ENCODE measurements around the gene GARRE1.
A peak's percentile ranks its signal among the peaks of the same experiment; 100 is the strongest.

GARRE1 gene

GRCh38 chr19:34295103-34295502, 40.7 kb downstream of the GARRE1 start:
- no peak overlapping the region for H2BK12ac ChIP-seq (ENCODE audit: low read length)
- no peak overlapping the region for H3K23ac ChIP-seq (ENCODE audit: low read depth, low read length, poor library complexity)
- H3K4me3 ChIP-seq (ENCODE audit: low read length in 2 of 2), result no peak overlapping the region
- H3K27me3 ChIP-seq (ENCODE audit: control insufficient read depth in 3 of 3, insufficient read depth in 3 of 3, low read depth in 1 of 3, low read length in 3 of 3), result no peaks in the 10 kb centered on the region
- no peak overlapping the region for H2BK5ac ChIP-seq (ENCODE audit: low read length)
- H3K4me1 ChIP-seq (ENCODE audit: control insufficient read depth in 2 of 2, insufficient read depth in 1 of 2, low read depth in 1 of 2, low read length in 2 of 2), result no peaks in the 10 kb centered on the region
- DNase-seq (ENCODE audit: low spot score), result no peak
- H2AK5ac ChIP-seq (ENCODE audit: low read depth, low read length), result no peak overlapping the region
- peaks cover 0 to 18% of the 10 kb centered on the region in 2 donors for H3K36me3 ChIP-seq (replicated peaks in 1 of 2; ENCODE audit: control insufficient read depth in 2 of 2, insufficient read depth in 2 of 2, low read length in 2 of 2)
- no peak overlapping the region for H4K91ac ChIP-seq (ENCODE audit: low read depth, low read length, poor library complexity)
- no peak overlapping the region for H2BK120ac ChIP-seq (ENCODE audit: low read depth, low read length)
- H2BK15ac ChIP-seq (ENCODE audit: low read length), result no peak overlapping the region
- peaks cover 0 to 2% of the 10 kb centered on the region in 2 donors for H3K9me3 ChIP-seq (replicated peaks in 1 of 2; ENCODE audit: control insufficient read depth in 2 of 2, insufficient read depth in 1 of 2, low read depth in 1 of 2, low read length in 2 of 2)
- H4K8ac ChIP-seq (ENCODE audit: low read depth, low read length), result no peak overlapping the region
- no peak overlapping the region for H3K4ac ChIP-seq (ENCODE audit: low read length)
- no peak overlapping the region for H3K9ac ChIP-seq (ENCODE audit: low read depth, low read length, poor library complexity)
- peaks cover 3% of the 10 kb centered on the region for H3K79me1 ChIP-seq (ENCODE audit: low read depth, low read length)
- no peak overlapping the region for H3K27ac ChIP-seq (replicated peaks; ENCODE audit: low read length)
- H2AFZ ChIP-seq (ENCODE audit: low read length), result no peak overlapping the region
- H3K14ac ChIP-seq (ENCODE audit: low read length), result no peak overlapping the region
- no peak overlapping the region for H3K4me2 ChIP-seq (ENCODE audit: insufficient read depth, low read length, poor library complexity, severe bottlenecking)
- H3K18ac ChIP-seq (ENCODE audit: low read length), result no peak overlapping the region

DNA sequence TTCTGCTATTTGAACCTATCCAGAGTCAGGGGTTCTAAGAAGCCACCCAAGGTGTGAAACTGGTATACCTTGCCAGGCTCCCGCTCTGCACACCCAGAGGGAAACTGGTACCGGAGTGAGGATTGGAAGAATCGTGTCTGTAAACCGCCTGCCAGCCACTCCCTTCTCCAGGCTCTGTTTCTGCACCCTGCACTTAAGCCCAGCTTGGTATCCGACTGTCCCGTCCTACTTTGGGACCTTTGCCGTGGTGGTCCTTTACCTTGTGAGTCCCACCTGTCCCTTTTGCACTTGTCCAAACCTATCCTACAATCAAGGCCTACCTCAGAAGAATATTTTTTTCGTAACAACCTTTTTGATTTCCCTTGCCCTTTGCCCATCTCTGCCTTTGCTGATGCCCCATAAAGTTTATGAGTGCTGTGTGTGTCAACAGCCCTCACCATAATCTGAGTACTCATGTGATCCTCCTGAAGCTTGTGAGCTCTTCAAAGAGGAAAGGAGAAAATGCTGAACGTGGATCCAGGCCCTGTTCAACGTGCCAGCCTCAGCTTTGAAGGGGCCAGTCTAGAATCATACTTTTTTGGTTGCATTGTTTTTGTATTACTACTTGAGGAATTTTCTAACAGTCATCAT, 44.7 kb downstream of the GARRE1 start:
- Histone ChIP-seq H3K36me3 (replicated peaks in 1 of 2; ENCODE audit: control insufficient read depth in 2 of 2, insufficient read depth in 2 of 2, low read length in 2 of 2) (peaks cover 5 to 46% of the 10 kb centered on the region in 2 donors), H3K4me3 (ENCODE audit: low read length in 2 of 2) (no peak overlapping the region), H3K79me1 (ENCODE audit: low read depth, low read length) (peaks cover 3% of the 10 kb centered on the region), H3K14ac (ENCODE audit: low read length) (no peak overlapping the region), H4K8ac (ENCODE audit: low read depth, low read length) (no peak overlapping the region), H4K91ac (ENCODE audit: low read depth, low read length, poor library complexity) (no peak overlapping the region), H2BK5ac (ENCODE audit: low read length) (no peak overlapping the region), H2AK5ac (ENCODE audit: low read depth, low read length) (no peak overlapping the region), H3K27me3 (ENCODE audit: control insufficient read depth in 3 of 3, insufficient read depth in 3 of 3, low read depth in 1 of 3, low read length in 3 of 3) (no peaks in the 10 kb centered on the region), H2BK120ac (ENCODE audit: low read depth, low read length) (no peak overlapping the region), H3K23ac (ENCODE audit: low read depth, low read length, poor library complexity) (no peak overlapping the region), H3K9me3 (replicated peaks in 1 of 2; ENCODE audit: control insufficient read depth in 2 of 2, insufficient read depth in 1 of 2, low read depth in 1 of 2, low read length in 2 of 2) (peaks cover 0 to 3% of the 10 kb centered on the region in 2 donors), H3K4me2 (ENCODE audit: insufficient read depth, low read length, poor library complexity, severe bottlenecking) (no peak overlapping the region), H3K27ac (replicated peaks; ENCODE audit: low read length) (no peak overlapping the region), H3K4me1 (ENCODE audit: control insufficient read depth in 2 of 2, insufficient read depth in 1 of 2, low read depth in 1 of 2, low read length in 2 of 2) (no peaks in the 10 kb centered on the region), H2AFZ (ENCODE audit: low read length) (no peak overlapping the region), H3K18ac (ENCODE audit: low read length) (no peak overlapping the region), H2BK12ac (ENCODE audit: low read length) (no peak overlapping the region), H3K4ac (ENCODE audit: low read length) (no peak overlapping the region), H3K9ac (ENCODE audit: low read depth, low read length, poor library complexity) (no peak overlapping the region), H2BK15ac (ENCODE audit: low read length) (no peak overlapping the region)
- no CpG with 5 or more reads among the region's 10 CpGs for WGBS, 2 donors (ENCODE audit: extremely low coverage in 2 of 2, insufficient read length in 2 of 2, insufficient replicate concordance in 1 of 2)
- no peak for DNase-seq (ENCODE audit: low spot score)

- no peak overlapping the region for H3K27ac ChIP-seq (replicated peaks; ENCODE audit: low read length)
- no peak overlapping the region for H2BK5ac ChIP-seq (ENCODE audit: low read length)
- H3K4me2 ChIP-seq (ENCODE audit: insufficient read depth, low read length, poor library complexity, severe bottlenecking), result no peak overlapping the region
- peaks cover 3% of the 10 kb centered on the region for H3K79me1 ChIP-seq (ENCODE audit: low read depth, low read length)
- no peak overlapping the region for H3K18ac ChIP-seq (ENCODE audit: low read length)
- H3K4ac ChIP-seq (ENCODE audit: low read length), result no peak overlapping the region
- H2BK15ac ChIP-seq (ENCODE audit: low read length), result no peak overlapping the region
- no peak overlapping the region for H3K9ac ChIP-seq (ENCODE audit: low read depth, low read length, poor library complexity)
- no peaks in the 10 kb centered on the region for H3K4me1 ChIP-seq (ENCODE audit: control insufficient read depth in 2 of 2, insufficient read depth in 1 of 2, low read depth in 1 of 2, low read length in 2 of 2)
- H4K91ac ChIP-seq (ENCODE audit: low read depth, low read length, poor library complexity), result no peak overlapping the region
- no peaks in the 10 kb centered on the region for H3K27me3 ChIP-seq (ENCODE audit: control insufficient read depth in 3 of 3, insufficient read depth in 3 of 3, low read depth in 1 of 3, low read length in 3 of 3)
- H2BK120ac ChIP-seq (ENCODE audit: low read depth, low read length), result no peak overlapping the region
- H2BK12ac ChIP-seq (ENCODE audit: low read length), result no peak overlapping the region
- H3K9me3 ChIP-seq (replicated peaks in 1 of 2; ENCODE audit: control insufficient read depth in 2 of 2, insufficient read depth in 1 of 2, low read depth in 1 of 2, low read length in 2 of 2), result peaks cover 0 to 3% of the 10 kb centered on the region in 2 donors
- no peak overlapping the region for H3K23ac ChIP-seq (ENCODE audit: low read depth, low read length, poor library complexity)
- no peak overlapping the region for H3K14ac ChIP-seq (ENCODE audit: low read length)
- no peak overlapping the region for H2AFZ ChIP-seq (ENCODE audit: low read length)
- WGBS, 2 donors (ENCODE audit: extremely low coverage in 2 of 2, insufficient read length in 2 of 2, insufficient replicate concordance in 1 of 2), result no CpG with 5 or more reads among the region's 5 CpGs
- no peak overlapping the region for H2AK5ac ChIP-seq (ENCODE audit: low read depth, low read length)
- peaks cover 5 to 50% of the 10 kb centered on the region in 2 donors for H3K36me3 ChIP-seq (replicated peaks in 1 of 2; ENCODE audit: control insufficient read depth in 2 of 2, insufficient read depth in 2 of 2, low read length in 2 of 2)
- no peak for DNase-seq (ENCODE audit: low spot score)
- H3K4me3 ChIP-seq (ENCODE audit: low read length in 2 of 2), result no peak overlapping the region
- no peak overlapping the region for H4K8ac ChIP-seq (ENCODE audit: low read depth, low read length)
Observed at GRCh38 chr19:34299576-34299975, 45.2 kb downstream of the GARRE1 start.

- Histone ChIP-seq H3K9ac (ENCODE audit: low read depth, low read length, poor library complexity) (no peak overlapping the region), H3K23ac (ENCODE audit: low read depth, low read length, poor library complexity) (no peak overlapping the region), H2BK120ac (ENCODE audit: low read depth, low read length) (no peak overlapping the region), H3K27me3 (ENCODE audit: control insufficient read depth in 3 of 3, insufficient read depth in 3 of 3, low read depth in 1 of 3, low read length in 3 of 3) (no peaks in the 10 kb centered on the region), H4K91ac (ENCODE audit: low read depth, low read length, poor library complexity) (no peak overlapping the region), H2BK5ac (ENCODE audit: low read length) (no peak overlapping the region), H3K4me1 (ENCODE audit: control insufficient read depth in 2 of 2, insufficient read depth in 1 of 2, low read depth in 1 of 2, low read length in 2 of 2) (peaks cover 0 to 5% of the 10 kb centered on the region in 2 donors), H3K4ac (ENCODE audit: low read length) (peak overlapping the region; percentile 89), H3K4me3 (ENCODE audit: low read length in 2 of 2) (peak overlapping the region in 1 of 2 donors; percentile 22), H2AFZ (ENCODE audit: low read length) (no peak overlapping the region), H3K27ac (replicated peaks; ENCODE audit: low read length) (no peak overlapping the region), H4K8ac (ENCODE audit: low read depth, low read length) (peak overlapping the region; percentile 17), H3K9me3 (replicated peaks in 1 of 2; ENCODE audit: control insufficient read depth in 2 of 2, insufficient read depth in 1 of 2, low read depth in 1 of 2, low read length in 2 of 2) (peaks cover 0 to 3% of the 10 kb centered on the region in 2 donors), H2AK5ac (ENCODE audit: low read depth, low read length) (no peak overlapping the region), H2BK12ac (ENCODE audit: low read length) (no peak overlapping the region), H3K14ac (ENCODE audit: low read length) (peak overlapping the region; percentile 44), H3K18ac (ENCODE audit: low read length) (no peak overlapping the region), H3K79me1 (ENCODE audit: low read depth, low read length) (peaks cover 3% of the 10 kb centered on the region), H2BK15ac (ENCODE audit: low read length) (no peak overlapping the region), H3K4me2 (ENCODE audit: insufficient read depth, low read length, poor library complexity, severe bottlenecking) (no peak overlapping the region), H3K36me3 (replicated peaks in 1 of 2; ENCODE audit: control insufficient read depth in 2 of 2, insufficient read depth in 2 of 2, low read length in 2 of 2) (peaks cover 5 to 50% of the 10 kb centered on the region in 2 donors)
- no peak for DNase-seq (ENCODE audit: low spot score)
- no CpG with 5 or more reads among the region's 13 CpGs for WGBS, 2 donors (ENCODE audit: extremely low coverage in 2 of 2, insufficient read length in 2 of 2, insufficient replicate concordance in 1 of 2)
Observed at GRCh38 chr19:34300380-34300779, 46.0 kb downstream of the GARRE1 start.
